ENCODE data around the gene ZFYVE21.

GRCh38 chr14:103742499-103743255 lies 27.1 kb downstream of the ZFYVE21 start:
- no peak for TF ChIP-seq CTCF (conservative IDR thresholded peaks at IDR 0.05; ENCODE audit: low read depth, low read length)
- TF ChIP-seq EZH2 (IDR thresholded peaks at IDR 0.05; ENCODE audit: low read length, unreplicated experiment) = no peak
- no peak for TF ChIP-seq EZH2phosphoT487 (IDR thresholded peaks at IDR 0.05; ENCODE audit: borderline replicate concordance, low read length)

Data from PC-3 (cell line).